ENCODE data around the gene HTR6.

The HTR6 gene

DNA sequence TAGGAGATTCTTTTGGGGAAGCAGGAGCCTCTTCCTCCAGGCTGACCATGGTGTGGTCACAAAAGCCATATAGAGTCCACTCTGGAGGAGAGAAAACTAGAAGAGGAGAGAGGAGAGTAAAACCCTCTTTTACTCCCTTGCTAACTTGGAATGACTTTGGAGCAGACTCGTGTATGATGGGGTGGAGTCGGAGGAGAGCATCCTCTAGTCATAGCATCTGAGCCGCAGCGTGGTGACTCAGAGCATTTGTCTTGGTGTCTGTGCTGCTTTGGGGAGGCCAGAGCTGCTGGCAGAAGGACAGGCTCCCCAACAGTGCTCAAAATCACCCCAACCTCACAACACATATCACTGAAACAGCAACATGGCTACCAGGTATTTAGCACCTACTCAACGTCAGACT is 11.1 kb downstream of the HTR6 start:
- H3K4me3 Mint-ChIP-seq, result no peak overlapping the region
- no peak overlapping the region for H3K27ac Mint-ChIP-seq
- no peaks in the 10 kb centered on the region for H3K4me1 Mint-ChIP-seq
- no peaks in the 10 kb centered on the region for H3K36me3 Mint-ChIP-seq (ENCODE audit: low read depth)
- H3K27me3 Mint-ChIP-seq (ENCODE audit: low read depth), result peaks cover 53% of the 10 kb centered on the region
- TF ChIP-seq, protein P1, sequence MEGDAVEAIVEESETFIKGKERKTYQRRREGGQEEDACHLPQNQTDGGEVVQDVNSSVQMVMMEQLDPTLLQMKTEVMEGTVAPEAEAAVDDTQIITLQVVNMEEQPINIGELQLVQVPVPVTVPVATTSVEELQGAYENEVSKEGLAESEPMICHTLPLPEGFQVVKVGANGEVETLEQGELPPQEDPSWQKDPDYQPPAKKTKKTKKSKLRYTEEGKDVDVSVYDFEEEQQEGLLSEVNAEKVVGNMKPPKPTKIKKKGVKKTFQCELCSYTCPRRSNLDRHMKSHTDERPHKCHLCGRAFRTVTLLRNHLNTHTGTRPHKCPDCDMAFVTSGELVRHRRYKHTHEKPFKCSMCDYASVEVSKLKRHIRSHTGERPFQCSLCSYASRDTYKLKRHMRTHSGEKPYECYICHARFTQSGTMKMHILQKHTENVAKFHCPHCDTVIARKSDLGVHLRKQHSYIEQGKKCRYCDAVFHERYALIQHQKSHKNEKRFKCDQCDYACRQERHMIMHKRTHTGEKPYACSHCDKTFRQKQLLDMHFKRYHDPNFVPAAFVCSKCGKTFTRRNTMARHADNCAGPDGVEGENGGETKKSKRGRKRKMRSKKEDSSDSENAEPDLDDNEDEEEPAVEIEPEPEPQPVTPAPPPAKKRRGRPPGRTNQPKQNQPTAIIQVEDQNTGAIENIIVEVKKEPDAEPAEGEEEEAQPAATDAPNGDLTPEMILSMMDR (IDR thresholded peaks at IDR 0.05; ENCODE audit: unreplicated experiment in 3 of 3), result no peak
- no peaks in the 10 kb centered on the region for H3K9me3 Mint-ChIP-seq

GRCh38 chr1:19676438-19676922 is 11.8 kb downstream of the HTR6 start:
- no peak overlapping the region for H3K27ac Mint-ChIP-seq
- no peak overlapping the region for H3K4me3 Mint-ChIP-seq
- TF ChIP-seq, protein P1 (IDR thresholded peaks at IDR 0.05; ENCODE audit: unreplicated experiment in 3 of 3), result no peak
- H3K27me3 Mint-ChIP-seq (ENCODE audit: low read depth), result peaks cover 47% of the 10 kb centered on the region
- no peaks in the 10 kb centered on the region for H3K9me3 Mint-ChIP-seq
- H3K4me1 Mint-ChIP-seq, result no peaks in the 10 kb centered on the region
- H3K36me3 Mint-ChIP-seq (ENCODE audit: low read depth), result no peaks in the 10 kb centered on the region

GRCh38 chr1:19678493-19678892 is 13.8 kb downstream of the HTR6 start:
- no peaks in the 10 kb centered on the region for H3K4me1 Mint-ChIP-seq
- no peak overlapping the region for H3K4me3 Mint-ChIP-seq
- H3K27ac Mint-ChIP-seq, result no peak overlapping the region
- TF ChIP-seq, protein P1 (IDR thresholded peaks at IDR 0.05; ENCODE audit: unreplicated experiment in 3 of 3), result no peak
- no peaks in the 10 kb centered on the region for H3K9me3 Mint-ChIP-seq
- H3K36me3 Mint-ChIP-seq (ENCODE audit: low read depth), result no peaks in the 10 kb centered on the region
- H3K27me3 Mint-ChIP-seq (ENCODE audit: low read depth), result peaks cover 31% of the 10 kb centered on the region

DNA sequence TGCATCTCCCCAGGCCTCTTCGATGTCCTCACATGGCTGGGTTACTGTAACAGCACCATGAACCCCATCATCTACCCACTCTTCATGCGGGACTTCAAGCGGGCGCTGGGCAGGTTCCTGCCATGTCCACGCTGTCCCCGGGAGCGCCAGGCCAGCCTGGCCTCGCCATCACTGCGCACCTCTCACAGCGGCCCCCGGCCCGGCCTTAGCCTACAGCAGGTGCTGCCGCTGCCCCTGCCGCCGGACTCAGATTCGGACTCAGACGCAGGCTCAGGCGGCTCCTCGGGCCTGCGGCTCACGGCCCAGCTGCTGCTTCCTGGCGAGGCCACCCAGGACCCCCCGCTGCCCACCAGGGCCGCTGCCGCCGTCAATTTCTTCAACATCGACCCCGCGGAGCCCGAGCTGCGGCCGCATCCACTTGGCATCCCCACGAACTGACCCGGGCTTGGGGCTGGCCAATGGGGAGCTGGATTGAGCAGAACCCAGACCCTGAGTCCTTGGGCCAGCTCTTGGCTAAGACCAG is 14.3 kb downstream of the HTR6 start:
- no peaks in the 10 kb centered on the region for H3K9me3 Mint-ChIP-seq
- TF ChIP-seq, protein P1 (IDR thresholded peaks at IDR 0.05; ENCODE audit: unreplicated experiment in 3 of 3), result no peak
- no peak overlapping the region for H3K27ac Mint-ChIP-seq
- no peaks in the 10 kb centered on the region for H3K36me3 Mint-ChIP-seq (ENCODE audit: low read depth)
- no peak overlapping the region for H3K4me3 Mint-ChIP-seq
- no peaks in the 10 kb centered on the region for H3K4me1 Mint-ChIP-seq
- peaks cover 31% of the 10 kb centered on the region for H3K27me3 Mint-ChIP-seq (ENCODE audit: low read depth)

GRCh38 chr1:19679691-19680090 is 15.0 kb downstream of the HTR6 start:
- H3K27me3 Mint-ChIP-seq (ENCODE audit: low read depth), result peaks cover 27% of the 10 kb centered on the region
- H3K4me1 Mint-ChIP-seq, result no peaks in the 10 kb centered on the region
- no peaks in the 10 kb centered on the region for H3K36me3 Mint-ChIP-seq (ENCODE audit: low read depth)
- no peaks in the 10 kb centered on the region for H3K9me3 Mint-ChIP-seq
- TF ChIP-seq, protein P1 (IDR thresholded peaks at IDR 0.05; ENCODE audit: unreplicated experiment in 3 of 3), result no peak
- H3K4me3 Mint-ChIP-seq, result no peak overlapping the region
- H3K27ac Mint-ChIP-seq, result no peak overlapping the region

DNA sequence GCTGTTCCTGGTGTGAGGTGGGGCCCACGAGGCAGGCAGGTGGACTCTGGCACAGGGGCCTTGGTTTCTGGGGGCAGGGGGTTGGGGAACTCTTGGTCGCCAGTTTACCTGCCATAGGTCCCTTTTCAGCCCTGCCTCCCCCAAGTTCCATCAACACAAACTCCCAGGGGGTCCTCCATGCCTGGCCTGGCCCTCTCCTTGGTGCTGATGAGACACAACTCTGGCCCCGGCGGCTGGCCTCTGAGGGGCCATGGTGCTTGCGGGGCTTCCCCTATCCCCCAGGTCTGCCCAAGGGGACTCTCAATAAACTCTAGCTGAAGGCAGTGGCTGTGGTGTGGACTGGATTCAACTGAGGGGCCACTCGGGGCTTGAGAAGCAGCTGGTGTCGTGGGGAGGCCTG is 16.0 kb downstream of the HTR6 start:
- Mint-ChIP-seq H3K4me1 (no peaks in the 10 kb centered on the region), H3K36me3 (ENCODE audit: low read depth) (no peaks in the 10 kb centered on the region), H3K27me3 (ENCODE audit: low read depth) (peaks cover 17% of the 10 kb centered on the region), H3K4me3 (no peak overlapping the region), H3K27ac (no peak overlapping the region), H3K9me3 (no peaks in the 10 kb centered on the region)
- TF ChIP-seq, protein P1 (IDR thresholded peaks at IDR 0.05; ENCODE audit: unreplicated experiment in 3 of 3), result no peak

Data from nephron (organoid).